T-helper 17 cell (primary cell): ENCODE results near the gene SCGN. TPM values are rescaled to one million over a fixed set of nuclear protein-coding genes. Genes with fewer than 3 reads are reported as not detected.

Source experiments
- ATAC-seq: fragments of 150-1000 bp; cut with Tn5 transposase; 2 replicates; pipeline ENCODE4 v1.10.0; 2021; ENCODE audit warnings: mild to moderate bottlenecking, moderate library complexity
- DNase-seq, 3 donors: peaks; one replicate each; pipeline versions ENCODE4 v3.0.0 to v3.0.0-alpha.2; 2020 to 2021
- H3K9me3 ChIP-seq: one replicate; pipeline ENCODE4 v1.7.0; 2013; ENCODE audit warnings: low read length, mild to moderate bottlenecking; ENCODE audit not compliant: control insufficient read depth, poor library complexity, severe bottlenecking
- H3K27ac Mint-ChIP-seq: one replicate; pipeline ENCODE4 v1.8.0; 2022; ENCODE audit warnings: mild to moderate bottlenecking, moderate library complexity, mixed read lengths
- H3K27me3 Mint-ChIP-seq: one replicate; pipeline ENCODE4 v1.8.0; 2022; ENCODE audit warnings: mixed read lengths
- H3K36me3 Mint-ChIP-seq: one replicate; pipeline ENCODE4 v1.8.0; 2022; ENCODE audit warnings: low read depth, mixed read lengths
- H3K4me1 Mint-ChIP-seq: one replicate; pipeline ENCODE4 v1.8.0; 2022; ENCODE audit warnings: mild to moderate bottlenecking, mixed read lengths
- H3K4me3 Mint-ChIP-seq: one replicate; pipeline ENCODE4 v1.8.0; 2022; ENCODE audit warnings: mild to moderate bottlenecking, moderate library complexity, mixed read lengths
- total RNA-seq, 4 donors: library from RNA in 2 of 4; stranded (reverse) in 2 of 4; gene quantifications; one replicate each; pipeline ENCODE4 v1.2.3 and lab custom pipeline; 2022 to 2026

SCGN gene
- not detected for total RNA-seq
- 0 reads per million in 2 donors for total RNA-seq (lab: John Stamatoyannopoulos, UW)

- Mint-ChIP-seq H3K36me3 (peaks cover 3% of the 10 kb centered on the region), H3K4me3 (no peak within 1 kb of the TSS), H3K27ac (no peak within 1 kb of the TSS)
Observed at GRCh38 chr6:25652007-25652515, at the start of gene SCGN. Gene SCGN (plus strand): TSS chr6:25652215. CDS start chr6:25652404, 189 bp downstream.

GRCh38 chr6:25602674-25602982 lies 49.4 kb upstream of the SCGN start:
- ATAC-seq: no peak
- H3K4me3 Mint-ChIP-seq: no peak overlapping the region
- peaks cover 5% of the 10 kb centered on the region for H3K27me3 Mint-ChIP-seq
- H3K4me1 Mint-ChIP-seq: no peaks in the 10 kb centered on the region
- no peak overlapping the region for H3K27ac Mint-ChIP-seq
- H3K9me3 ChIP-seq: no peaks in the 10 kb centered on the region
- DNase-seq: no peak
- H3K36me3 Mint-ChIP-seq: peaks cover 5% of the 10 kb centered on the region

More at GRCh38 chr6:25652007-25652515, at the start of gene SCGN:
- ATAC-seq: no peak
- no peak for DNase-seq
- Mint-ChIP-seq H3K4me1 (no peaks in the 10 kb centered on the region), H3K27me3 (peaks cover 52% of the 10 kb centered on the region)
- H3K9me3 ChIP-seq: no peaks in the 10 kb centered on the region

- Mint-ChIP-seq H3K36me3 (peaks cover 5% of the 10 kb centered on the region), H3K27me3 (peaks cover 5% of the 10 kb centered on the region), H3K4me1 (no peaks in the 10 kb centered on the region), H3K27ac (no peak overlapping the region), H3K4me3 (no peak overlapping the region)
- no peak for DNase-seq
- no peaks in the 10 kb centered on the region for H3K9me3 ChIP-seq
- ATAC-seq: no peak
Observed at GRCh38 chr6:25603251-25603650, 48.8 kb upstream of the SCGN start.

- H3K4me3 Mint-ChIP-seq: no peak overlapping the region
- no peaks in the 10 kb centered on the region for H3K4me1 Mint-ChIP-seq
- H3K27me3 Mint-ChIP-seq: no peaks in the 10 kb centered on the region
- H3K9me3 ChIP-seq: no peaks in the 10 kb centered on the region
- H3K27ac Mint-ChIP-seq: no peak overlapping the region
- DNase-seq (no peak), ATAC-seq (no peak)
- no peaks in the 10 kb centered on the region for H3K36me3 Mint-ChIP-seq
Observed at GRCh38 chr6:25606151-25606550, 45.9 kb upstream of the SCGN start.

GRCh38 chr6:25608558-25609174 lies 43.3 kb upstream of the SCGN start:
- Mint-ChIP-seq H3K27ac (no peak overlapping the region), H3K27me3 (no peaks in the 10 kb centered on the region), H3K36me3 (no peaks in the 10 kb centered on the region), H3K4me3 (no peak overlapping the region), H3K4me1 (no peaks in the 10 kb centered on the region)
- no peak for ATAC-seq
- no peak for DNase-seq
- H3K9me3 ChIP-seq: no peaks in the 10 kb centered on the region

- Mint-ChIP-seq H3K36me3 (no peaks in the 10 kb centered on the region), H3K27me3 (no peaks in the 10 kb centered on the region), H3K4me1 (no peaks in the 10 kb centered on the region), H3K27ac (no peak overlapping the region), H3K4me3 (no peak overlapping the region)
- ATAC-seq (no peak), DNase-seq (no peak)
- H3K9me3 ChIP-seq: no peaks in the 10 kb centered on the region
Observed at GRCh38 chr6:25612666-25613065, 39.3 kb upstream of the SCGN start.

GRCh38 chr6:25613415-25613814 lies 38.6 kb upstream of the SCGN start:
- no peaks in the 10 kb centered on the region for H3K27me3 Mint-ChIP-seq
- no peaks in the 10 kb centered on the region for H3K36me3 Mint-ChIP-seq
- DNase-seq: no peak

GRCh38 chr6:25614052-25614451 lies 38.0 kb upstream of the SCGN start:
- no peak overlapping the region for H3K4me3 Mint-ChIP-seq
- DNase-seq (no peak), ATAC-seq (no peak)
- no peaks in the 10 kb centered on the region for H3K4me1 Mint-ChIP-seq
- H3K9me3 ChIP-seq: no peaks in the 10 kb centered on the region
- H3K27ac Mint-ChIP-seq: no peak overlapping the region
- H3K36me3 Mint-ChIP-seq: no peaks in the 10 kb centered on the region
- no peaks in the 10 kb centered on the region for H3K27me3 Mint-ChIP-seq

More at GRCh38 chr6:25613415-25613814, 38.6 kb upstream of the SCGN start:
- H3K4me3 Mint-ChIP-seq: no peak overlapping the region
- H3K9me3 ChIP-seq: no peaks in the 10 kb centered on the region
- no peak for ATAC-seq
- H3K4me1 Mint-ChIP-seq: no peaks in the 10 kb centered on the region
- no peak overlapping the region for H3K27ac Mint-ChIP-seq

GRCh38 chr6:25615471-25615870 lies 36.5 kb upstream of the SCGN start:
- H3K9me3 ChIP-seq: no peaks in the 10 kb centered on the region
- Mint-ChIP-seq H3K4me3 (no peak overlapping the region), H3K36me3 (no peaks in the 10 kb centered on the region), H3K27me3 (no peaks in the 10 kb centered on the region), H3K4me1 (no peaks in the 10 kb centered on the region), H3K27ac (no peak overlapping the region)
- ATAC-seq: no peak
- DNase-seq: no peak

- no peak overlapping the region for H3K4me3 Mint-ChIP-seq
- H3K4me1 Mint-ChIP-seq: no peaks in the 10 kb centered on the region
- H3K27me3 Mint-ChIP-seq: no peaks in the 10 kb centered on the region
- DNase-seq (no peak), ATAC-seq (no peak)
- H3K36me3 Mint-ChIP-seq: peaks cover 2% of the 10 kb centered on the region
- no peak overlapping the region for H3K27ac Mint-ChIP-seq
- no peaks in the 10 kb centered on the region for H3K9me3 ChIP-seq
Observed at GRCh38 chr6:25617997-25618396, 34.0 kb upstream of the SCGN start.

- H3K9me3 ChIP-seq: no peaks in the 10 kb centered on the region
- no peak overlapping the region for H3K27ac Mint-ChIP-seq
- no peaks in the 10 kb centered on the region for H3K4me1 Mint-ChIP-seq
- H3K27me3 Mint-ChIP-seq: no peaks in the 10 kb centered on the region
- DNase-seq (no peak), ATAC-seq (no peak)
- peaks cover 2% of the 10 kb centered on the region for H3K36me3 Mint-ChIP-seq
- no peak overlapping the region for H3K4me3 Mint-ChIP-seq
Observed at GRCh38 chr6:25619217-25619616, 32.8 kb upstream of the SCGN start.

GRCh38 chr6:25620391-25620790 lies 31.6 kb upstream of the SCGN start:
- ATAC-seq: no peak
- Mint-ChIP-seq H3K27ac (no peak overlapping the region), H3K4me1 (no peaks in the 10 kb centered on the region), H3K27me3 (peaks cover 3% of the 10 kb centered on the region), H3K36me3 (peaks cover 2% of the 10 kb centered on the region), H3K4me3 (no peak overlapping the region)
- no peak for DNase-seq
- no peaks in the 10 kb centered on the region for H3K9me3 ChIP-seq

GRCh38 chr6:25623065-25623464 lies 28.9 kb upstream of the SCGN start:
- DNase-seq (no peak), ATAC-seq (no peak)
- H3K4me1 Mint-ChIP-seq: no peaks in the 10 kb centered on the region
- peaks cover 2% of the 10 kb centered on the region for H3K36me3 Mint-ChIP-seq
- H3K9me3 ChIP-seq: no peaks in the 10 kb centered on the region
- H3K27me3 Mint-ChIP-seq: peaks cover 21% of the 10 kb centered on the region
- no peak overlapping the region for H3K27ac Mint-ChIP-seq
- H3K4me3 Mint-ChIP-seq: no peak overlapping the region

- H3K27me3 Mint-ChIP-seq: peaks cover 24% of the 10 kb centered on the region
- H3K36me3 Mint-ChIP-seq: peaks cover 2% of the 10 kb centered on the region
- no peak overlapping the region for H3K4me3 Mint-ChIP-seq
- no peaks in the 10 kb centered on the region for H3K9me3 ChIP-seq
- H3K4me1 Mint-ChIP-seq: no peaks in the 10 kb centered on the region
- ATAC-seq (no peak), DNase-seq (no peak)
- H3K27ac Mint-ChIP-seq: no peak overlapping the region
Observed at GRCh38 chr6:25623879-25624278, 28.1 kb upstream of the SCGN start.
